ENCODE results near the gene PTGDS. TPM values are rescaled to one million over a fixed set of nuclear protein-coding genes. Genes with fewer than 3 reads are reported as not detected.

Gene PTGDS
- total and polyA plus RNA-seq, 10 of the 15 experiments (the other 5 are each of a cell fraction or from before 2014, with no cell fraction given), result not detected

GRCh38 chr9:136992819-136993369 lies 15.6 kb downstream of the PTGDS start (continued):
- TF ChIP-seq RAD21 (IDR thresholded peaks at IDR 0.05; ENCODE audit: insufficient read depth, low read depth, low read length), result no peak

GRCh38 chr9:136994180-136994887 lies 17.0 kb downstream of the PTGDS start:
- Histone ChIP-seq H3K27me3 (replicated peaks in 1 of 2; ENCODE audit: control insufficient read depth in 2 of 2, insufficient read depth in 2 of 2, low read length in 1 of 2) (peaks cover 2 to 6% of the 10 kb centered on the region in 2 experiments; a peak in 3 of 4 replicates), H2AFZ (ENCODE audit: control insufficient read depth, low read depth, low read length) (no peak overlapping the region), H4K20me1 (ENCODE audit: control insufficient read depth, insufficient read depth) (no peaks in the 10 kb centered on the region), H3K9me3 (replicated peaks; ENCODE audit: control insufficient read depth, insufficient read depth, low read length) (no peaks in the 10 kb centered on the region; the same call in 2 of the 3 replicates), H3K36me3 (ENCODE audit: control insufficient read depth in 2 of 2, insufficient read depth in 2 of 2, low read length in 1 of 2) (no peaks in the 10 kb centered on the region), H3K4me1 (ENCODE audit: control insufficient read depth, insufficient read depth, low read length) (peaks cover 33% of the 10 kb centered on the region), H3K27ac (ENCODE audit: control insufficient read depth, insufficient read depth) (no peak overlapping the region), H3K4me2 (ENCODE audit: control insufficient read depth, insufficient read depth) (no peak overlapping the region), H3K4me3 (no peak overlapping the region), H3K9ac (ENCODE audit: control insufficient read depth, insufficient read depth, low read length) (no peak overlapping the region), H3K79me2 (ENCODE audit: control insufficient read depth, insufficient read depth, low read length) (no peaks in the 10 kb centered on the region; the same call in 1 of the 2 replicates)
- DNase-seq (ENCODE audit: low read depth, low spot score), result no peak
- TF ChIP-seq CHD4 (IDR thresholded peaks at IDR 0.05) (no peak), SIX5 (IDR thresholded peaks at IDR 0.05; ENCODE audit: low read depth, low read length, severe bottlenecking) (no peak), KAT2A (conservative IDR thresholded peaks at IDR 0.05; ENCODE audit: control insufficient read depth, low read depth, low read length) (no peak), NR2C2 (IDR thresholded peaks at IDR 0.05; ENCODE audit: borderline replicate concordance, control insufficient read depth, insufficient read length, low read depth) (no peak), POU2F2 (IDR thresholded peaks at IDR 0.05; ENCODE audit: borderline replicate concordance, low read depth, low read length) (no peak), ZNF687 (IDR thresholded peaks at IDR 0.05) (no peak), GABPA (IDR thresholded peaks at IDR 0.05; ENCODE audit: low read depth) (no peak), NFYB (IDR thresholded peaks at IDR 0.05; ENCODE audit: insufficient read depth, low read depth, low read length) (no peak), ZNF274 (IDR thresholded peaks at IDR 0.05; ENCODE audit: insufficient read depth, insufficient read length) (no peak), MXI1 (IDR thresholded peaks at IDR 0.05; ENCODE audit: low read depth, low read length) (no peak), IKZF2 (IDR thresholded peaks at IDR 0.05) (no peak), SUPT20H (IDR thresholded peaks at IDR 0.05; ENCODE audit: borderline replicate concordance, control insufficient read depth, low read depth, low read length) (no peak), EED (IDR thresholded peaks at IDR 0.05; ENCODE audit: low read depth) (no peak)
- intact Hi-C loops (cut with micrococcal nuclease; ENCODE audit: unreplicated experiment), result no loop called here
- SMC1A ChIA-PET (ENCODE audit: uncharacterized antibody, unreplicated experiment), result no interaction called here
- 97% methylated on average over 47 of the region's 54 CpGs for WGBS (ENCODE audit: insufficient coverage, insufficient replicate concordance, low lambda C conversion rate, missing lambda C conversion rate)
- no TSS peak for BruUV-seq (replicated peaks)
- POLR2A ChIA-PET, result no interaction called here
- RAD21 ChIA-PET (ENCODE audit: unreplicated experiment), result no interaction called here
- CTCF ChIA-PET, result interaction anchor here (0.7 to 1.0 kb wide), 2 partner anchors 41 to 152 kb away, joined by 3 read pairs; partner anchors contain the start of gene AJM1
- in situ Hi-C loops (cut with MboI), result no loop called here
- FAIRE-seq, result no peak
- no peak for ATAC-seq
